ENCODE measurements around the gene RNF183. TPM values are rescaled to one million over a fixed set of nuclear protein-coding genes. Genes with fewer than 3 reads are reported as not detected.
"Not testable (repeated sequence)": the region's sequence is repeated elsewhere in the genome, so short reads cannot be mapped to it uniquely, and the experiment has no call there.

Gene RNF183
- total RNA-seq, 2 experiments from 2014 or later: not detected

DNA sequence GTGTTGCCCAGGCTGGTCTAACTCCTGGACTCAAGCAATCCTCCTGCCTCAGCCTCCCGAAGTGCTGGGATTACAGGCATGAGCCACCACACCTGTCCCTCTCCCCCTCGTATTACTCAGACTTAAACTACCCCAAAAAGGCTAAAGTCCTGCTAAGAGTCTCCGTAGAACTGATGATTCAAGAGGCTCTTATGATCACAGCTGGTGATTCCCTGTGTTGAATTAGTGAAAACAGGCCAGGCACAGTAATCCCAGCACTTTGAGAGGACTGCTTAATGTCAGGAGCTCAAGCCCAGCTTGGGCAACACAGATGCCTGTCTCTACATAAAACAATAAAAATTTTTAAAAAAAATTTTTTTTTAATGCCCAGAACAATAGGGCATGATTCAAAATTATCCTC lies 37.0 kb downstream of the RNF183 start:
- Mint-ChIP-seq H3K4me3 (no peak overlapping the region), H3K9me3 (no peaks in the 10 kb centered on the region), H3K4me1 (ENCODE audit: low read depth) (peaks cover 12% of the 10 kb centered on the region), H3K27me3 (ENCODE audit: low read depth) (no peaks in the 10 kb centered on the region), H3K27ac (no peak overlapping the region), H3K36me3 (ENCODE audit: low read depth) (peaks cover 11% of the 10 kb centered on the region)
- intact Hi-C loops (cut with micrococcal nuclease): no loop called here
- no peak for DNase-seq
- CTCF ChIA-PET: no interaction called here

DNA sequence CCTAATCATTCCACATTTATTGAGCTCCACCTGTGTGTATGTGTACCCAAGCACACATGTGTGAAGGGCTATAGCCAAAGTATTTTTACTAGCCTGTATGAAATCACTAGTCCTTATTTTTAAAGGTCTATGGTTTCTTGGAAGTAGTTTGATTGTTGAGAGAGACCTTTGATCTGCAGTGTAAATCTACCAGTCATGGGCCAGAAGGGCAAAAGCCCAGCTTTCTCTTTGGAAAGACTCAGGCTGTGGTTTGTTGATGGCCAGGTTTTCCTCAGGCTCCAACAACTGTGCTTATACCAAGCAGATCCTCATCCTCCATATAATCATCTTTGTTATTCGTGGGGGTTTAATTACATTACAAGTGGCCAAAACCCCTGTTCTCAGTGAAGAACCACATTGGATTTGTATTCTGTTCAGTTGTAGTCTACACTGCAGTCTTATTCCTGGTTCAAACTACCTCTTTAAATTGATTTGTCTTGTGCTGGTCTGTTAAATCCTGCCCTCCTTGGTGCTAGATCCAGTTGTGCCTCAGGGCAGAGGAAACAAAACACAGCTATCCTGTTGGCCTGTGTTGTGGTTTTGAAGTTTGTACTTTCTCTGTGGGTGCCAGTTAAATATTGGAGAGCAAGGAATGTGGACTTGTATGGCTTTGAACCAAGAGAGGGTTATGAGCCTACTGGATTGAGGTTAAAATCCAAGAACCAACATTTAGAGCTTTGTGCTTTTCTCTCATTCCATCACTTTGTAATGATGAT lies 41.1 kb downstream of the RNF183 start:
- H3K27ac Mint-ChIP-seq: no peak overlapping the region
- H3K4me3 Mint-ChIP-seq: no peak overlapping the region
- no peaks in the 10 kb centered on the region for H3K27me3 Mint-ChIP-seq (ENCODE audit: low read depth)
- H3K4me1 Mint-ChIP-seq (ENCODE audit: low read depth): no peaks in the 10 kb centered on the region
- H3K9me3 Mint-ChIP-seq: no peaks in the 10 kb centered on the region
- intact Hi-C loops (cut with micrococcal nuclease): no loop called here
- CTCF ChIA-PET: interaction anchor here (0.6 to 4.5 kb wide), 3 partner anchors 11 to 396 kb away, joined by 3 to 27 read pairs (median 4); no protein-coding TSS in a partner anchor
- no peak for DNase-seq
- peaks cover 22% of the 10 kb centered on the region for H3K36me3 Mint-ChIP-seq (ENCODE audit: low read depth)

DNA sequence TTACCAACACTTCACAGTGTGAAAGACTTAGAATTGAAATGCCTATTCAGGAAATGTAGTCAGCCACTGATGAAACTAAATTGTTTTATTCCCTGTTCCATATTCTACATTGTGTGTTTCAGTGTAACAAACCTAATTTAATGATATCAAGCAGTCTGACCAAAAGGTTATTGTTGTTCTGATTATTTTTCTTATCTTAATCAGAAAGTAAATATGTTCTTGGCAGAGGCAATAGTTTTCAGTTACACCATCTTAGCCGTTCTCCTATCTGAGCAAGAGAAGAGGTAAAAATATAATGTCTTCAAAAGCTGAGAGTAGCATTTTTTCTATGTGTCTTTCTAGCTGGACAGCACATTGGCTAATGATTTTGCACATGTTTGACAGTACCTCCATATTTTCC lies 44.9 kb downstream of the RNF183 start:
- H3K27ac Mint-ChIP-seq: no peak overlapping the region
- H3K4me3 Mint-ChIP-seq: no peak overlapping the region
- no peaks in the 10 kb centered on the region for H3K9me3 Mint-ChIP-seq
- H3K27me3 Mint-ChIP-seq (ENCODE audit: low read depth): no peaks in the 10 kb centered on the region
- H3K36me3 Mint-ChIP-seq (ENCODE audit: low read depth): peaks cover 21% of the 10 kb centered on the region
- no peak for DNase-seq
- CTCF ChIA-PET: no interaction called here
- intact Hi-C loops (cut with micrococcal nuclease): no loop called here
- H3K4me1 Mint-ChIP-seq (ENCODE audit: low read depth): no peaks in the 10 kb centered on the region

DNA sequence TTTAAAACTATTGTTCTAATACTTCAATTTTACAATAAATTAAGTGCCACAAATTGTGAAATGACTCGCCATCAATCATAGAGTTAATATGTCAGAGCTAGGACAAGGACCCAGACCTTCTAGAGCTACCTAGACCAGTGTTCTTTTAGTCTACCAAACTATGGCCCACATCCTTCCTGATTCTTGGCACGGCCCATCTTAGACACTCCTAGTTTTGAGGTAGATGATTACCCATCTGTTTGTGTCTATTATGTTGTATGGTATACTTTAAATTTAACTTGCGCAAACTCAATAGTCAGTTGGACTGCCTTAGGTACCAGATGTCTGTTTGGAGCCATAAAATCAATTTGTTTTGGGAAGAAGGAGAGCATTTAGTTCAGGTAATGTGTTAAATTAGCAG lies 45.3 kb downstream of the RNF183 start:
- Mint-ChIP-seq H3K4me1 (ENCODE audit: low read depth) (no peaks in the 10 kb centered on the region), H3K4me3 (no peak overlapping the region), H3K27me3 (ENCODE audit: low read depth) (no peaks in the 10 kb centered on the region), H3K27ac (no peak overlapping the region), H3K9me3 (no peaks in the 10 kb centered on the region), H3K36me3 (ENCODE audit: low read depth) (peaks cover 22% of the 10 kb centered on the region)
- no peak for DNase-seq
- intact Hi-C loops (cut with micrococcal nuclease): no loop called here
- CTCF ChIA-PET: no interaction called here

DNA sequence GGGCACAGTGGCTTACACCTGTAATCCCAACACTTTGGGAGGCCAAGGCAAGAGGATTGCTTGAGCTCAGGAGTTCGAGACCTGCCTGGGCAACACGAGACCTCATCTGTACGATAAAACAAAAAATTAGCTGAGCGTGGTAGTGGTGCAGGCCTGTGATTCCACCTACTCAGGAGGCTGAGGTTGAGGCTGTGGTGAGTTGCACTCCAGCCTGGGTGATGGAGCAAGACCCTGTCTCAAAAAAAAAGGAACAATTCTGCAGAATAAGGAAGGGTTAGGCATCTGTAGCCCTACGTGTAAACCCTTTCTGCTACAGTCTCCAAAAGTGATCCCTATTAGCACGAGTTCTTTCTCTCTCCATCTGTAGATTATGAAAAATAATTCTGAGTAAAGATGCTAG lies 47.7 kb downstream of the RNF183 start:
- H3K4me3 Mint-ChIP-seq: no peak overlapping the region
- H3K36me3 Mint-ChIP-seq (ENCODE audit: low read depth): peaks cover 17% of the 10 kb centered on the region
- no peaks in the 10 kb centered on the region for H3K9me3 Mint-ChIP-seq
- CTCF ChIA-PET: interaction anchor here (0.5 to 0.6 kb wide), 2 partner anchors 12 to 25 kb away, joined by 3 to 4 read pairs; no protein-coding TSS in a partner anchor
- intact Hi-C loops (cut with micrococcal nuclease): no loop called here
- no peaks in the 10 kb centered on the region for H3K27me3 Mint-ChIP-seq (ENCODE audit: low read depth)
- DNase-seq: no peak
- no peaks in the 10 kb centered on the region for H3K4me1 Mint-ChIP-seq (ENCODE audit: low read depth)
- H3K27ac Mint-ChIP-seq: no peak overlapping the region

DNA sequence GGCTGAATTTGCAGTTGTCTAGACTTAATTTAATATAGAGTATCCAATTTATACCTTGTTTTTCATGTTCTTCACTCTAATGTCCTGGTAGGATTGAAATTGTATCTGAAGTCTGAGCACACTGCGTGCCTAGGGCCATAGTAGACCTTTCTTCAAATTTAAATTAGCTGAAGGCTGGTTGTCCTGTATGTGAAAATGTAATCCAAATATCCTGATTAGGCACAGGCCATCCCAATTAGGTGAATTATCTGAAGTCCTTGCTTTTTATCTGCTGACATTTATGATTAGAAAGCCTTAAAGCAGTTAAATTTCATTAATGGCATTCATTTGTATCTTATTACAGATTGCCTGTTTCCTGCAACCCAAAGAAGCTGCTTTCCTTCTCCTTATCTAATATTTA lies 48.2 kb downstream of the RNF183 start:
- intact Hi-C loops (cut with micrococcal nuclease): no loop called here
- no peaks in the 10 kb centered on the region for H3K9me3 Mint-ChIP-seq
- no peak overlapping the region for H3K4me3 Mint-ChIP-seq
- DNase-seq: no peak
- no peaks in the 10 kb centered on the region for H3K27me3 Mint-ChIP-seq (ENCODE audit: low read depth)
- peaks cover 12% of the 10 kb centered on the region for H3K36me3 Mint-ChIP-seq (ENCODE audit: low read depth)
- H3K27ac Mint-ChIP-seq: no peak overlapping the region
- CTCF ChIA-PET: interaction anchor here (0.6 kb wide), 1 partner anchor 11 kb away, joined by 4 read pairs; no protein-coding TSS in a partner anchor
- H3K4me1 Mint-ChIP-seq (ENCODE audit: low read depth): no peaks in the 10 kb centered on the region

DNA sequence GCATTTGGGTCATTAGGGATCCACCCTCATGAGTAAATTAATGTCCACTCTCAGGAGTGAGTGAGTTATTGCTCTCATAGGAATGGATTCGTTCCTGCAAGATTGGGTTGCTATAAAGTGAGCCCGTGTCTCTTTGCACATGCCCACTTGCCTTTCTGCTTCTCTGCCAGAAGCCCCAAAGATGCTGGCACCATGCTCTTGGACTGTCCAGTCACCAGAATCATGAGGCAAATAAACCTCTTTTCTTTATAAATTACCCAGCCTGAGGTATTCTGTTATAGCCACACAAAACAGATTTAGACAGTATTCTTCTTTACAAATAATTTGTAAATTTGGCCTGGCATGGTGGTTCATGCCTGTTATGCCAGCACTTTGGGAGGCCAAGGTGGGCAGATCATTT lies 52.4 kb downstream of the RNF183 start:
- H3K36me3 Mint-ChIP-seq (ENCODE audit: low read depth): peaks cover 7% of the 10 kb centered on the region
- no peaks in the 10 kb centered on the region for H3K4me1 Mint-ChIP-seq (ENCODE audit: low read depth)
- peaks cover 4% of the 10 kb centered on the region for H3K9me3 Mint-ChIP-seq
- intact Hi-C loops (cut with micrococcal nuclease): no loop called here
- DNase-seq: no peak
- no peak overlapping the region for H3K27ac Mint-ChIP-seq
- CTCF ChIA-PET: no interaction called here
- no peaks in the 10 kb centered on the region for H3K27me3 Mint-ChIP-seq (ENCODE audit: low read depth)
- no peak overlapping the region for H3K4me3 Mint-ChIP-seq

DNA sequence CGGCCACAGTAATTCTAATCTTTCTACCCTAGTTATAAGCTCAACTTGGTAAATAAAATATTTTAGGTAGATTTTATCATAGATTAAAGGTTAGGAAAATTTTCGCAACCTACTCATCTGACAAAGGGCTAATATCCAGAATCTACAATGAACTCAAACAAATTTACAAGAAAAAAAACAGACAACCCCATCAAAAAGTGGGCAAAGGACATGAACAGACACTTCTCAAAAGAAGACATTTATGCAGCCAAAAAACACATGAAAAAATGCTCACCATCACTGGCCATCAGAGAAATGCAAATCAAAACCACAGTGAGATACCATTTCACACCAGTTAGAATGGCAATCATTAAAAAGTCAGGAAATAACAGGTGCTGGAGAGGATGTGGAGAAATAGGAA lies 53.5 kb downstream of the RNF183 start:
- DNase-seq, H3K9me3 Mint-ChIP-seq, CTCF ChIA-PET: not testable (repeated sequence)

DNA sequence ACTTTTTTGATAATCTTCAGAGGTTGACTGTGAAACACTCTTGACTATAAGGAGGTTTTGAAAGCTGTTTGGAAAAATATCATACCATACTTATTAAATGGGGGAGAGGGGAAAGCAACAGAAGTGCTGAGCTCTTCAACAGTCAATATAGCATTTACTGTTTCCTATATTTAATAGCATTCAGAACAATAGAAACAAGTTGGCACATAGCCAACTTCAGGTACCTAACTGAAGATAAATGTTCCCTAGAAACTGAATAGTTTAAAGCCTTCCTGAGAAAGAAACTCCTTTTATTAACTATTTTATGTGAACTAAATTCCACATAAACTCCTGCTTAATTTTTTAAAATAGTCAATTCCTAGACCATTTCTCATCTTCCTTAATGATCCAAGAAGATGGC lies 55.5 kb downstream of the RNF183 start:
- Mint-ChIP-seq H3K27ac (no peak overlapping the region), H3K4me3 (no peak overlapping the region), H3K9me3 (peaks cover 4% of the 10 kb centered on the region), H3K27me3 (ENCODE audit: low read depth) (no peaks in the 10 kb centered on the region), H3K36me3 (ENCODE audit: low read depth) (peaks cover 2% of the 10 kb centered on the region), H3K4me1 (ENCODE audit: low read depth) (no peaks in the 10 kb centered on the region)
- intact Hi-C loops (cut with micrococcal nuclease): no loop called here
- DNase-seq: no peak
- CTCF ChIA-PET: no interaction called here

More for the DNA sequence above, 53.5 kb downstream of the RNF183 start:
- intact Hi-C loops (cut with micrococcal nuclease); H3K4me1 Mint-ChIP-seq (ENCODE audit: low read depth); H3K27ac Mint-ChIP-seq; H3K4me3 Mint-ChIP-seq; H3K36me3 Mint-ChIP-seq (ENCODE audit: low read depth); H3K27me3 Mint-ChIP-seq (ENCODE audit: low read depth): not testable (repeated sequence)

Other genes starting within 250 kb of the RNF183 start
- gene ZFP37, start 246.7 kb downstream of the RNF183 start, total RNA-seq: 1 to 10 TPM; 1.5 to 1.6 TPM
- 1 to 10 TPM; 1.2 to 1.7 TPM for gene SLC31A2, start 152.4 kb downstream of the RNF183 start, total RNA-seq
- 10 to 100 TPM; 14.7 to 15.8 TPM for gene FKBP15, start 82.1 kb downstream of the RNF183 start, total RNA-seq
- 1 to 10 TPM; 8.1 to 8.2 TPM for gene SLC31A1, start 81.8 kb downstream of the RNF183 start, total RNA-seq
- gene CDC26, start 27.8 kb downstream of the RNF183 start, total RNA-seq: 10 to 100 TPM; 36.3 to 38.1 TPM
- gene PRPF4, start 27.7 kb downstream of the RNF183 start, total RNA-seq: 10 to 100 TPM; 39.9 to 44.3 TPM
- under 1 TPM; 0.81 to 0.88 TPM for gene WDR31, start 36.9 kb upstream of the RNF183 start, total RNA-seq
- 1 to 10 TPM; 7.7 to 8.3 TPM for gene BSPRY, start 46.2 kb upstream of the RNF183 start, total RNA-seq
- gene HDHD3, start 73.6 kb upstream of the RNF183 start, total RNA-seq: 1 to 10 TPM; 8.9 to 9.5 TPM
- 10 to 100 TPM; 16.1 to 17.7 TPM for gene ALAD, start 97.9 kb upstream of the RNF183 start, total RNA-seq
- gene POLE3, start 107.3 kb upstream of the RNF183 start, total RNA-seq: 10 to 100 TPM; 34.1 to 37.4 TPM
- gene C9orf43, start 107.4 kb upstream of the RNF183 start, total RNA-seq: under 1 TPM; 0.83 to 0.84 TPM
- gene RGS3, start 160.4 kb upstream of the RNF183 start, total RNA-seq: 10 to 100 TPM; 11.9 to 12.6 TPM

Data from activated naive CD4-positive, alpha-beta T cell treated with anti-CD3 and anti-CD28 coated beads for 36 hours (primary cell).